Peyer's patch (tissue), 4 donors: ENCODE data around the gene AGAP3.

Source experiments
- POLR2A ChIP-seq, 2 donors: fragments of 450-650 bp; IDR thresholded peaks; one replicate each; pipeline ENCODE4 v1.5.1; 2017; ENCODE audit warnings: antibody characterized with exemption in 2 of 2, mild to moderate bottlenecking in 2 of 2, moderate library complexity in 2 of 2
- TF ChIP-seq, protein P1 (sequence below), 6 experiments: fragments of 450-650 bp in 4 of 6; fragments of 200-600 bp in 2 of 6; sonication (generic) in 1 of 6; IDR thresholded peaks; one replicate each; pipeline ENCODE4 v1.5.1; 2017 to 2019; ENCODE audit warnings: antibody characterized with exemption in 6 of 6, mild to moderate bottlenecking in 3 of 6, moderate library complexity in 1 of 6

GRCh38 chr7:151091431-151091830, 5.2 kb downstream of the AGAP3 start:
- TF ChIP-seq, protein P1, sequence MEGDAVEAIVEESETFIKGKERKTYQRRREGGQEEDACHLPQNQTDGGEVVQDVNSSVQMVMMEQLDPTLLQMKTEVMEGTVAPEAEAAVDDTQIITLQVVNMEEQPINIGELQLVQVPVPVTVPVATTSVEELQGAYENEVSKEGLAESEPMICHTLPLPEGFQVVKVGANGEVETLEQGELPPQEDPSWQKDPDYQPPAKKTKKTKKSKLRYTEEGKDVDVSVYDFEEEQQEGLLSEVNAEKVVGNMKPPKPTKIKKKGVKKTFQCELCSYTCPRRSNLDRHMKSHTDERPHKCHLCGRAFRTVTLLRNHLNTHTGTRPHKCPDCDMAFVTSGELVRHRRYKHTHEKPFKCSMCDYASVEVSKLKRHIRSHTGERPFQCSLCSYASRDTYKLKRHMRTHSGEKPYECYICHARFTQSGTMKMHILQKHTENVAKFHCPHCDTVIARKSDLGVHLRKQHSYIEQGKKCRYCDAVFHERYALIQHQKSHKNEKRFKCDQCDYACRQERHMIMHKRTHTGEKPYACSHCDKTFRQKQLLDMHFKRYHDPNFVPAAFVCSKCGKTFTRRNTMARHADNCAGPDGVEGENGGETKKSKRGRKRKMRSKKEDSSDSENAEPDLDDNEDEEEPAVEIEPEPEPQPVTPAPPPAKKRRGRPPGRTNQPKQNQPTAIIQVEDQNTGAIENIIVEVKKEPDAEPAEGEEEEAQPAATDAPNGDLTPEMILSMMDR (IDR thresholded peaks at IDR 0.05) = peak in 4 of 6 experiments; percentile 47 to 77 (median 66)
- no peak for TF ChIP-seq POLR2A (IDR thresholded peaks at IDR 0.05)
